Endometrial microvascular endothelial cells (primary cell): ENCODE measurements around the gene IPCEF1. TPM values are rescaled to one million over a fixed set of nuclear protein-coding genes. Genes with fewer than 3 reads are reported as not detected.
"Not testable (repeated sequence)": the region's sequence is repeated elsewhere in the genome, so short reads cannot be mapped to it uniquely, and the experiment has no call there.

Experiments
- in situ Hi-C: cut with HindIII; loops from 2 replicates; pipeline ENCODE4 v1.10.0; 2017; ENCODE audit warnings: low sequenced_read_pairs, low pct_unique_long_range_greater_than_20kb; ENCODE audit errors: inconsistent ontology term
- total RNA-seq: library from RNA; depleted of rRNA; stranded (reverse); fragments of >200 nt; gene quantifications from one replicate; pipeline ENCODE4 v1.2.3, GENCODE V29; 2015; ENCODE audit errors: inconsistent ontology term

The IPCEF1 gene
- total RNA-seq, 1 donor from 2014 or later = not detected

GRCh38 chr6:154303642-154304041 lies 53.0 kb downstream of the IPCEF1 start:
- in situ Hi-C loops = not testable (repeated sequence)

GRCh38 chr6:154301839-154302752 lies 54.5 kb downstream of the IPCEF1 start:
- in situ Hi-C loops = no loop called here

- in situ Hi-C loops = no loop called here
Measured at GRCh38 chr6:154301086-154301625, 55.4 kb downstream of the IPCEF1 start.

GRCh38 chr6:154298297-154298696 lies 58.3 kb downstream of the IPCEF1 start:
- in situ Hi-C loops = no loop called here

GRCh38 chr6:154297721-154298120 lies 58.9 kb downstream of the IPCEF1 start:
- in situ Hi-C loops = no loop called here

GRCh38 chr6:154297210-154297609 lies 59.4 kb downstream of the IPCEF1 start:
- in situ Hi-C loops = no loop called here

- in situ Hi-C loops = no loop called here
Measured at GRCh38 chr6:154295733-154296132, 60.9 kb downstream of the IPCEF1 start.

- in situ Hi-C loops = no loop called here
Measured at GRCh38 chr6:154292855-154293519, 63.6 kb downstream of the IPCEF1 start.

GRCh38 chr6:154292066-154292465 lies 64.5 kb downstream of the IPCEF1 start:
- in situ Hi-C loops = no loop called here

- in situ Hi-C loops = no loop called here
Measured at GRCh38 chr6:154289818-154290508, 66.6 kb downstream of the IPCEF1 start.

- in situ Hi-C loops = no loop called here
Measured at GRCh38 chr6:154285826-154286225, 70.8 kb downstream of the IPCEF1 start.

GRCh38 chr6:154284313-154284853 lies 72.2 kb downstream of the IPCEF1 start:
- in situ Hi-C loops = no loop called here

GRCh38 chr6:154280521-154280920 lies 76.1 kb downstream of the IPCEF1 start:
- in situ Hi-C loops = no loop called here

GRCh38 chr6:154277629-154278017 lies 79.0 kb downstream of the IPCEF1 start:
- in situ Hi-C loops = no loop called here

GRCh38 chr6:154276810-154277628 lies 79.6 kb downstream of the IPCEF1 start:
- in situ Hi-C loops = no loop called here

GRCh38 chr6:154274168-154274567 lies 82.4 kb downstream of the IPCEF1 start:
- in situ Hi-C loops = no loop called here

- in situ Hi-C loops = no loop called here
Measured at GRCh38 chr6:154268486-154268885, 88.1 kb downstream of the IPCEF1 start.

GRCh38 chr6:154267508-154268106 lies 89.0 kb downstream of the IPCEF1 start:
- in situ Hi-C loops = no loop called here
